ENCODE data around the gene MYOT. TPM values are rescaled to one million over a fixed set of nuclear protein-coding genes. Genes with fewer than 3 reads are reported as not detected.

MYOT gene
- total RNA-seq, 1 donor from 2014 or later = not detected

GRCh38 chr5:137891849-137892248, 24.2 kb downstream of the MYOT start:
- no peaks in the 10 kb centered on the region for H3K9me3 ChIP-seq (ENCODE audit: insufficient read depth, low read depth, low read length)
- no peak for FAIRE-seq
- no peak overlapping the region for H3K4me3 ChIP-seq (ENCODE audit: insufficient read depth, low read depth, low read length)
- Mint-ChIP-seq H3K27me3 (ENCODE audit: low read depth, unreplicated experiment) (peaks cover 3% of the 10 kb centered on the region), H3K36me3 (ENCODE audit: low read depth, unreplicated experiment) (no peaks in the 10 kb centered on the region), H3K9me3 (ENCODE audit: unreplicated experiment) (no peaks in the 10 kb centered on the region), H3K4me3 (ENCODE audit: unreplicated experiment) (no peak overlapping the region), H3K27ac (ENCODE audit: unreplicated experiment) (no peak overlapping the region), H3K4me1 (ENCODE audit: low read depth, unreplicated experiment) (no peaks in the 10 kb centered on the region)
- no peaks in the 10 kb centered on the region for H3K27me3 ChIP-seq (ENCODE audit: insufficient read depth, low read length)
- H3K36me3 ChIP-seq (ENCODE audit: insufficient read depth, low read length) = no peaks in the 10 kb centered on the region
- DNase-seq (ENCODE audit: low read depth) = no peak
- H3K4me2 ChIP-seq (ENCODE audit: low read length) = no peak overlapping the region
- H2AFZ ChIP-seq (ENCODE audit: low read depth, low read length) = no peak overlapping the region
- H3K79me2 ChIP-seq (ENCODE audit: insufficient read depth, low read length) = no peaks in the 10 kb centered on the region
- no peak for TF ChIP-seq EZH2 (IDR thresholded peaks at IDR 0.05; ENCODE audit: insufficient read depth, low read length)
- TF ChIP-seq CTCF (IDR thresholded peaks at IDR 0.05; ENCODE audit: insufficient read depth, low read depth, low read length) = no peak
- no peaks in the 10 kb centered on the region for H4K20me1 ChIP-seq (ENCODE audit: insufficient read depth, low read length)
- peaks cover 9% of the 10 kb centered on the region for H3K4me1 ChIP-seq (ENCODE audit: insufficient read depth, low read length)
- no peak overlapping the region for H3K9ac ChIP-seq (ENCODE audit: low read length)
- no peak overlapping the region for H3K27ac ChIP-seq (ENCODE audit: low read depth, low read length)

- FAIRE-seq (no peak), DNase-seq (ENCODE audit: low read depth) (no peak)
- no peak overlapping the region for H3K9ac ChIP-seq (ENCODE audit: low read length)
- H3K27ac ChIP-seq (ENCODE audit: low read depth, low read length) = no peak overlapping the region
- H3K36me3 Mint-ChIP-seq (ENCODE audit: low read depth, unreplicated experiment) = no peaks in the 10 kb centered on the region
- H4K20me1 ChIP-seq (ENCODE audit: insufficient read depth, low read length) = no peaks in the 10 kb centered on the region
- no peak overlapping the region for H3K4me2 ChIP-seq (ENCODE audit: low read length)
- H3K27me3 Mint-ChIP-seq (ENCODE audit: low read depth, unreplicated experiment) = peaks cover 2% of the 10 kb centered on the region
- no peaks in the 10 kb centered on the region for H3K27me3 ChIP-seq (ENCODE audit: insufficient read depth, low read length)
- no peaks in the 10 kb centered on the region for H3K9me3 Mint-ChIP-seq (ENCODE audit: unreplicated experiment)
- no peaks in the 10 kb centered on the region for H3K4me1 Mint-ChIP-seq (ENCODE audit: low read depth, unreplicated experiment)
- H3K36me3 ChIP-seq (ENCODE audit: insufficient read depth, low read length) = no peaks in the 10 kb centered on the region
- no peak overlapping the region for H2AFZ ChIP-seq (ENCODE audit: low read depth, low read length)
- H3K4me3 Mint-ChIP-seq (ENCODE audit: unreplicated experiment) = no peak overlapping the region
- no peaks in the 10 kb centered on the region for H3K9me3 ChIP-seq (ENCODE audit: insufficient read depth, low read depth, low read length)
- H3K4me3 ChIP-seq (ENCODE audit: insufficient read depth, low read depth, low read length) = no peak overlapping the region
- no peaks in the 10 kb centered on the region for H3K79me2 ChIP-seq (ENCODE audit: insufficient read depth, low read length)
- no peak overlapping the region for H3K27ac Mint-ChIP-seq (ENCODE audit: unreplicated experiment)
- H3K4me1 ChIP-seq (ENCODE audit: insufficient read depth, low read length) = peaks cover under 1% of the 10 kb centered on the region
- TF ChIP-seq CTCF (IDR thresholded peaks at IDR 0.05; ENCODE audit: insufficient read depth, low read depth, low read length) = no peak
- no peak for TF ChIP-seq EZH2 (IDR thresholded peaks at IDR 0.05; ENCODE audit: insufficient read depth, low read length)
Measured at GRCh38 chr5:137894586-137894985, 26.9 kb downstream of the MYOT start.

DNA sequence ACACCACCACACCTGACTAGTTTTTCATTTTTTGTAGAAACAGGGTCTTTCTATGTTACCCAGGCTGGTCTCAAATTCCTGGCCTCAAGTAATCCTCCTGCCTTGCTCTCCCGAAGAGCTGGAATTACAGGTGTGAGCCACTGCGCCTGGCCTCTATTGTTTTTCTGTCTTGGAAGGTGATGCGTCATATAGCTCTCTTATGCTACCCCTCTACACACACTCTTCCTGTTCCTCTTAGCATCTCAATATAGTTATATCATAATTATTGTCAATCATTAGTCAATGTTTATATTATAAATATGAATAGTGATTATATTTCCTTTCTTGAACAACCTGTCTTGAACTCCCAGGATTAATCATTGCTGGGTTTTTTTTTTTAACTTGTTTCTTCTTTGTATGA, 28.9 kb downstream of the MYOT start:
- Histone ChIP-seq H4K20me1 (ENCODE audit: insufficient read depth, low read length) (no peaks in the 10 kb centered on the region), H3K9ac (ENCODE audit: low read length) (no peak overlapping the region), H3K79me2 (ENCODE audit: insufficient read depth, low read length) (no peaks in the 10 kb centered on the region), H3K4me3 (ENCODE audit: insufficient read depth, low read depth, low read length) (no peak overlapping the region), H2AFZ (ENCODE audit: low read depth, low read length) (no peak overlapping the region), H3K4me1 (ENCODE audit: insufficient read depth, low read length) (no peaks in the 10 kb centered on the region), H3K27me3 (ENCODE audit: insufficient read depth, low read length) (no peaks in the 10 kb centered on the region), H3K27ac (ENCODE audit: low read depth, low read length) (no peak overlapping the region), H3K9me3 (ENCODE audit: insufficient read depth, low read depth, low read length) (no peaks in the 10 kb centered on the region), H3K4me2 (ENCODE audit: low read length) (no peak overlapping the region), H3K36me3 (ENCODE audit: insufficient read depth, low read length) (no peaks in the 10 kb centered on the region)
- Mint-ChIP-seq H3K4me3 (ENCODE audit: unreplicated experiment) (no peak overlapping the region), H3K27me3 (ENCODE audit: low read depth, unreplicated experiment) (no peaks in the 10 kb centered on the region), H3K4me1 (ENCODE audit: low read depth, unreplicated experiment) (no peaks in the 10 kb centered on the region), H3K9me3 (ENCODE audit: unreplicated experiment) (no peaks in the 10 kb centered on the region), H3K27ac (ENCODE audit: unreplicated experiment) (no peak overlapping the region), H3K36me3 (ENCODE audit: low read depth, unreplicated experiment) (no peaks in the 10 kb centered on the region)
- no peak for DNase-seq (ENCODE audit: low read depth)
- no peak for FAIRE-seq
- no peak for TF ChIP-seq CTCF (IDR thresholded peaks at IDR 0.05; ENCODE audit: insufficient read depth, low read depth, low read length)
- TF ChIP-seq EZH2 (IDR thresholded peaks at IDR 0.05; ENCODE audit: insufficient read depth, low read length) = no peak
